ENCODE data around the gene P2RY8. TPM values are rescaled to one million over a fixed set of nuclear protein-coding genes. Genes with fewer than 3 reads are reported as not detected.

P2RY8 gene
- total RNA-seq, 2 donors from 2014 or later = 4.0 to 4.2 TPM

GRCh38 chrX:1521459-1521956, 15.5 kb downstream of the P2RY8 start:
- H3K4me3 ChIP-seq = no peak overlapping the region
- TF ChIP-seq, protein P1, sequence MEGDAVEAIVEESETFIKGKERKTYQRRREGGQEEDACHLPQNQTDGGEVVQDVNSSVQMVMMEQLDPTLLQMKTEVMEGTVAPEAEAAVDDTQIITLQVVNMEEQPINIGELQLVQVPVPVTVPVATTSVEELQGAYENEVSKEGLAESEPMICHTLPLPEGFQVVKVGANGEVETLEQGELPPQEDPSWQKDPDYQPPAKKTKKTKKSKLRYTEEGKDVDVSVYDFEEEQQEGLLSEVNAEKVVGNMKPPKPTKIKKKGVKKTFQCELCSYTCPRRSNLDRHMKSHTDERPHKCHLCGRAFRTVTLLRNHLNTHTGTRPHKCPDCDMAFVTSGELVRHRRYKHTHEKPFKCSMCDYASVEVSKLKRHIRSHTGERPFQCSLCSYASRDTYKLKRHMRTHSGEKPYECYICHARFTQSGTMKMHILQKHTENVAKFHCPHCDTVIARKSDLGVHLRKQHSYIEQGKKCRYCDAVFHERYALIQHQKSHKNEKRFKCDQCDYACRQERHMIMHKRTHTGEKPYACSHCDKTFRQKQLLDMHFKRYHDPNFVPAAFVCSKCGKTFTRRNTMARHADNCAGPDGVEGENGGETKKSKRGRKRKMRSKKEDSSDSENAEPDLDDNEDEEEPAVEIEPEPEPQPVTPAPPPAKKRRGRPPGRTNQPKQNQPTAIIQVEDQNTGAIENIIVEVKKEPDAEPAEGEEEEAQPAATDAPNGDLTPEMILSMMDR (IDR thresholded peaks at IDR 0.05) = no peak
- no peaks in the 10 kb centered on the region for H3K4me1 ChIP-seq (ENCODE audit: control insufficient read depth in 1 of 2, low read depth in 2 of 2)
- DNase-seq (ENCODE audit: low spot score) (no peak), ATAC-seq (ENCODE audit: insufficient number of reproducible peaks, low FRiP score, low read depth) (no peak)
- no peaks in the 10 kb centered on the region for H3K36me3 ChIP-seq
- no peaks in the 10 kb centered on the region for H3K27me3 ChIP-seq (replicated peaks; ENCODE audit: insufficient read depth)
- no peak overlapping the region for H3K27ac ChIP-seq
- H3K9me3 ChIP-seq = no peaks in the 10 kb centered on the region

GRCh38 chrX:1520350-1520749, 16.6 kb downstream of the P2RY8 start:
- no peaks in the 10 kb centered on the region for H3K9me3 ChIP-seq
- H3K4me1 ChIP-seq (ENCODE audit: control insufficient read depth in 1 of 2, low read depth in 2 of 2) = no peaks in the 10 kb centered on the region
- ATAC-seq (ENCODE audit: insufficient number of reproducible peaks, low FRiP score, low read depth) = no peak
- DNase-seq (ENCODE audit: low spot score) = no peak
- H3K27ac ChIP-seq = no peak overlapping the region
- no peak overlapping the region for H3K4me3 ChIP-seq
- TF ChIP-seq, protein P1 (IDR thresholded peaks at IDR 0.05) = no peak
- no peaks in the 10 kb centered on the region for H3K27me3 ChIP-seq (replicated peaks; ENCODE audit: insufficient read depth)
- H3K36me3 ChIP-seq = no peaks in the 10 kb centered on the region

GRCh38 chrX:1519022-1519497, 17.9 kb downstream of the P2RY8 start:
- H3K27ac ChIP-seq = no peak overlapping the region
- no peak for DNase-seq (ENCODE audit: low spot score)
- TF ChIP-seq, protein P1 (IDR thresholded peaks at IDR 0.05) = no peak
- no peak overlapping the region for H3K4me3 ChIP-seq
- ATAC-seq (ENCODE audit: insufficient number of reproducible peaks, low FRiP score, low read depth) = no peak
- no peaks in the 10 kb centered on the region for H3K9me3 ChIP-seq
- no peaks in the 10 kb centered on the region for H3K27me3 ChIP-seq (replicated peaks; ENCODE audit: insufficient read depth)
- H3K36me3 ChIP-seq = no peaks in the 10 kb centered on the region
- H3K4me1 ChIP-seq (ENCODE audit: control insufficient read depth in 1 of 2, low read depth in 2 of 2) = no peaks in the 10 kb centered on the region

- Histone ChIP-seq H3K4me3 (no peak overlapping the region), H3K4me1 (ENCODE audit: control insufficient read depth in 1 of 2, low read depth in 2 of 2) (no peaks in the 10 kb centered on the region), H3K36me3 (no peaks in the 10 kb centered on the region), H3K27me3 (replicated peaks; ENCODE audit: insufficient read depth) (no peaks in the 10 kb centered on the region), H3K9me3 (no peaks in the 10 kb centered on the region), H3K27ac (no peak overlapping the region)
- no peak for DNase-seq (ENCODE audit: low spot score)
- TF ChIP-seq, protein P1 (IDR thresholded peaks at IDR 0.05) = no peak
- ATAC-seq (ENCODE audit: insufficient number of reproducible peaks, low FRiP score, low read depth) = no peak
Observed at GRCh38 chrX:1518512-1518911, 18.5 kb downstream of the P2RY8 start.

GRCh38 chrX:1516596-1517104, 20.3 kb downstream of the P2RY8 start:
- no peak overlapping the region for H3K27ac ChIP-seq
- H3K27me3 ChIP-seq (replicated peaks; ENCODE audit: insufficient read depth) = no peaks in the 10 kb centered on the region
- H3K4me1 ChIP-seq (ENCODE audit: control insufficient read depth in 1 of 2, low read depth in 2 of 2) = no peaks in the 10 kb centered on the region
- ATAC-seq (ENCODE audit: insufficient number of reproducible peaks, low FRiP score, low read depth) (no peak), DNase-seq (ENCODE audit: low spot score) (no peak)
- TF ChIP-seq, protein P1 (IDR thresholded peaks at IDR 0.05) = no peak
- no peaks in the 10 kb centered on the region for H3K36me3 ChIP-seq
- no peaks in the 10 kb centered on the region for H3K9me3 ChIP-seq
- no peak overlapping the region for H3K4me3 ChIP-seq

All from thoracic aorta (tissue), 2 donors.